Measurements from ENCODE around the gene HIGD1A. TPM values are rescaled to one million over a fixed set of nuclear protein-coding genes. Genes with fewer than 3 reads are reported as not detected.

The HIGD1A gene
- total RNA-seq, 1 donor from 2014 or later = 71.4 TPM

Other genes starting within 250 kb of the HIGD1A start
- gene SEC22C, start 222.5 kb downstream of the HIGD1A start, total RNA-seq = 59.5 TPM
- 16.0 TPM for gene SS18L2, start 213.6 kb downstream of the HIGD1A start, total RNA-seq
- gene NKTR, start 203.8 kb downstream of the HIGD1A start, total RNA-seq = 149 TPM
- gene ZBTB47, start 150.8 kb downstream of the HIGD1A start, total RNA-seq = 48.9 TPM
- 0.13 TPM for gene KLHL40, start 119.0 kb downstream of the HIGD1A start, total RNA-seq
- not detected for gene HHATL, start 101.7 kb downstream of the HIGD1A start, total RNA-seq
- gene CCDC13, start 31.2 kb downstream of the HIGD1A start, total RNA-seq = 3.1 TPM
- 19.0 TPM for gene ACKR2, start 5.0 kb upstream of the HIGD1A start, total RNA-seq
- not detected for gene CYP8B1, start 71.4 kb upstream of the HIGD1A start, total RNA-seq
- gene ZNF662, start 101.7 kb upstream of the HIGD1A start, total RNA-seq = 19.0 TPM
- gene GASK1A, start 174.8 kb upstream of the HIGD1A start, total RNA-seq = 17.8 TPM